SU-DHL-6 (cell line): ENCODE measurements around the gene TENT5C.

Experiments
- H2AFZ ChIP-seq: fragments of 200-600 bp; sonication (generic); 2 replicates; pipeline ENCODE4 v1.6.1; 2014; ENCODE audit warnings: low read depth, mild to moderate bottlenecking, moderate library complexity, mixed read lengths, antibody characterized with exemption, low read length; ENCODE audit not compliant: severe bottlenecking
- H3F3A ChIP-seq: fragments of 200-600 bp; shearing (Covaris generic); 2 replicates; pipeline ENCODE4 v1.6.0; 2016; ENCODE audit warnings: antibody characterized with exemption, mild to moderate bottlenecking; ENCODE audit not compliant: insufficient read depth
- H3K27ac ChIP-seq: fragments of 200-600 bp; sonication (generic); 2 replicates; pipeline ENCODE4 v1.5.1; 2016; ENCODE audit warnings: low read depth, mild to moderate bottlenecking, low read length, moderate library complexity, mixed read lengths
- H3K27me3 ChIP-seq: fragments of 200-600 bp; sonication (generic), shearing (Covaris generic); 2 replicates; pipeline ENCODE4 v1.6.0; 2014; ENCODE audit warnings: mild to moderate bottlenecking, low read length
- H3K36me3 ChIP-seq: fragments of 200-600 bp; sonication (generic); 2 replicates; pipeline ENCODE4 v1.6.1; 2014; ENCODE audit warnings: mild to moderate bottlenecking, low read length, mixed read lengths
- H3K4me2 ChIP-seq: fragments of 300-600, 200-600 bp; shearing (Covaris generic), sonication (generic); 2 replicates; pipeline ENCODE4 v1.6.0; 2014; ENCODE audit warnings: low read length, low read depth, mild to moderate bottlenecking; ENCODE audit not compliant: poor library complexity, severe bottlenecking
- H3K4me3 ChIP-seq: fragments of 200-600 bp; sonication (generic); 2 replicates; pipeline ENCODE4 v1.5.1; 2014; ENCODE audit warnings: antibody characterized with exemption, low read length, mild to moderate bottlenecking, mixed read lengths; ENCODE audit not compliant: insufficient read depth, poor library complexity, severe bottlenecking
- H3K79me2 ChIP-seq: fragments of 200-600 bp; sonication (generic); 2 replicates; pipeline ENCODE4 v1.6.1; 2014; ENCODE audit warnings: mild to moderate bottlenecking, low read length, moderate library complexity; ENCODE audit not compliant: insufficient read depth
- H3K9ac ChIP-seq: fragments of 200-600 bp; sonication (generic); 2 replicates; pipeline ENCODE4 v1.7.0; 2014; ENCODE audit warnings: mild to moderate bottlenecking, low read length
- H3K9me2 ChIP-seq: fragments of 200-600 bp; sonication (generic); replicated peaks from 2 replicates; pipeline ENCODE4 v1.6.1; 2014; ENCODE audit warnings: low read length; ENCODE audit not compliant: insufficient read depth
- H3K9me3 ChIP-seq: fragments of 200-600 bp; sonication (generic); 2 replicates; pipeline ENCODE4 v1.6.1; 2014; ENCODE audit warnings: low read length, mixed read lengths; ENCODE audit not compliant: insufficient read depth
- H4K20me1 ChIP-seq: fragments of 200-600 bp; sonication (generic); 2 replicates; pipeline ENCODE4 v1.6.1; 2014; ENCODE audit warnings: low read depth, mild to moderate bottlenecking, antibody characterized with exemption, low read length, moderate library complexity, mixed read lengths
- CTCF ChIP-seq: fragments of 200-600 bp; sonication (generic); IDR thresholded peaks from one replicate; pipeline ENCODE4 v1.5.1; 2017; ENCODE audit warnings: antibody characterized with exemption, mild to moderate bottlenecking, low read length, moderate library complexity; ENCODE audit not compliant: insufficient read depth, poor library complexity, severe bottlenecking
- EZH2phosphoT487 ChIP-seq: fragments of 200-600 bp; sonication (generic), shearing (Covaris generic); conservative IDR thresholded peaks from 2 replicates; pipeline ENCODE4 v1.6.1; 2018; ENCODE audit warnings: mild to moderate bottlenecking, antibody characterized with exemption, low read length, moderate library complexity, mixed read lengths

The TENT5C gene

GRCh38 chr1:117598489-117598888 is 7.4 kb upstream of the TENT5C start:
- no peak for TF ChIP-seq EZH2phosphoT487
- TF ChIP-seq CTCF = no peak
- no peak overlapping the region for H2AFZ ChIP-seq

GRCh38 chr1:117599286-117600221 is 6.3 kb upstream of the TENT5C start:
- H2AFZ ChIP-seq = no peak overlapping the region
- no peak overlapping the region for H3K9ac ChIP-seq
- TF ChIP-seq CTCF (no peak), EZH2phosphoT487 (no peak)
- H3K36me3 ChIP-seq = no peaks in the 10 kb centered on the region
- H3K79me2 ChIP-seq = no peaks in the 10 kb centered on the region
- no peaks in the 10 kb centered on the region for H3F3A ChIP-seq
- no peaks in the 10 kb centered on the region for H3K27me3 ChIP-seq
- no peak overlapping the region for H3K4me2 ChIP-seq
- no peaks in the 10 kb centered on the region for H4K20me1 ChIP-seq
- H3K9me2 ChIP-seq = no peaks in the 10 kb centered on the region
- H3K4me3 ChIP-seq = no peak overlapping the region
- no peak overlapping the region for H3K27ac ChIP-seq
- H3K9me3 ChIP-seq = no peaks in the 10 kb centered on the region

More at GRCh38 chr1:117598489-117598888, 7.4 kb upstream of the TENT5C start:
- Histone ChIP-seq H3K9me3 (no peaks in the 10 kb centered on the region), H3K4me3 (no peak overlapping the region), H4K20me1 (no peaks in the 10 kb centered on the region), H3K4me2 (no peak overlapping the region), H3K27me3 (no peaks in the 10 kb centered on the region), H3F3A (no peaks in the 10 kb centered on the region), H3K9me2 (no peaks in the 10 kb centered on the region), H3K79me2 (no peaks in the 10 kb centered on the region), H3K36me3 (no peaks in the 10 kb centered on the region), H3K9ac (no peak overlapping the region), H3K27ac (no peak overlapping the region)

GRCh38 chr1:117600325-117600943 is 5.4 kb upstream of the TENT5C start:
- Histone ChIP-seq H4K20me1 (no peaks in the 10 kb centered on the region), H3K4me2 (no peak overlapping the region), H3K27me3 (no peaks in the 10 kb centered on the region), H3K9me2 (no peaks in the 10 kb centered on the region), H2AFZ (no peak overlapping the region), H3F3A (no peaks in the 10 kb centered on the region), H3K27ac (no peak overlapping the region), H3K9me3 (no peaks in the 10 kb centered on the region), H3K4me3 (no peak overlapping the region), H3K9ac (no peak overlapping the region), H3K79me2 (no peaks in the 10 kb centered on the region), H3K36me3 (no peaks in the 10 kb centered on the region)
- TF ChIP-seq EZH2phosphoT487 (no peak), CTCF (no peak)
